GM20431 (cell line): Measurements from ENCODE around the gene MIOX.

ENCODE experiments used
- in situ Hi-C: fragments of 300-500 bp; cut with MseI, MboI; formaldehyde crosslinking; loops from one replicate; pipeline ENCODE4 v1.15.0; 2020; ENCODE audit warnings: low sequenced_read_pairs; ENCODE audit not compliant: unreplicated experiment

Gene MIOX

GRCh38 chr22:50452649-50453048 lies 34.0 kb upstream of the MIOX start:
- in situ Hi-C loops = no loop called here

GRCh38 chr22:50454556-50455075 lies 32.0 kb upstream of the MIOX start:
- in situ Hi-C loops = no loop called here

GRCh38 chr22:50455201-50455600 lies 31.5 kb upstream of the MIOX start:
- in situ Hi-C loops = no loop called here

- in situ Hi-C loops = no loop called here
Measured at GRCh38 chr22:50456026-50456425, 30.6 kb upstream of the MIOX start.

- in situ Hi-C loops = no loop called here
Measured at GRCh38 chr22:50456466-50457234, 30.0 kb upstream of the MIOX start.

GRCh38 chr22:50459016-50459415 lies 27.6 kb upstream of the MIOX start:
- in situ Hi-C loops = no loop called here

- in situ Hi-C loops = no loop called here
Measured at GRCh38 chr22:50459496-50460140, 27.0 kb upstream of the MIOX start.

- in situ Hi-C loops = no loop called here
Measured at GRCh38 chr22:50460938-50461337, 25.7 kb upstream of the MIOX start.

- in situ Hi-C loops = no loop called here
Measured at GRCh38 chr22:50461536-50461935, 25.1 kb upstream of the MIOX start.

GRCh38 chr22:50461979-50462540 lies 24.6 kb upstream of the MIOX start:
- in situ Hi-C loops = no loop called here

GRCh38 chr22:50463188-50463900 lies 23.3 kb upstream of the MIOX start:
- in situ Hi-C loops = no loop called here

- in situ Hi-C loops = no loop called here
Measured at GRCh38 chr22:50464451-50464850, 22.2 kb upstream of the MIOX start.

- in situ Hi-C loops = no loop called here
Measured at GRCh38 chr22:50465066-50465930, 21.4 kb upstream of the MIOX start.

GRCh38 chr22:50467341-50467740 lies 19.3 kb upstream of the MIOX start:
- in situ Hi-C loops = no loop called here

- in situ Hi-C loops = no loop called here
Measured at GRCh38 chr22:50467773-50468440, 18.8 kb upstream of the MIOX start.

- in situ Hi-C loops = no loop called here
Measured at GRCh38 chr22:50468626-50469025, 18.0 kb upstream of the MIOX start.

GRCh38 chr22:50469377-50470305 lies 17.0 kb upstream of the MIOX start:
- in situ Hi-C loops = no loop called here

- in situ Hi-C loops = no loop called here
Measured at GRCh38 chr22:50470491-50470890, 16.2 kb upstream of the MIOX start.
